NCI-H1048 (cell line): ENCODE measurements around the gene DDX41.

Experiments used
- DNase-seq: peaks from one replicate; lab custom pipeline; 2025; lab: John Stamatoyannopoulos, UW

The DDX41 gene

DNA sequence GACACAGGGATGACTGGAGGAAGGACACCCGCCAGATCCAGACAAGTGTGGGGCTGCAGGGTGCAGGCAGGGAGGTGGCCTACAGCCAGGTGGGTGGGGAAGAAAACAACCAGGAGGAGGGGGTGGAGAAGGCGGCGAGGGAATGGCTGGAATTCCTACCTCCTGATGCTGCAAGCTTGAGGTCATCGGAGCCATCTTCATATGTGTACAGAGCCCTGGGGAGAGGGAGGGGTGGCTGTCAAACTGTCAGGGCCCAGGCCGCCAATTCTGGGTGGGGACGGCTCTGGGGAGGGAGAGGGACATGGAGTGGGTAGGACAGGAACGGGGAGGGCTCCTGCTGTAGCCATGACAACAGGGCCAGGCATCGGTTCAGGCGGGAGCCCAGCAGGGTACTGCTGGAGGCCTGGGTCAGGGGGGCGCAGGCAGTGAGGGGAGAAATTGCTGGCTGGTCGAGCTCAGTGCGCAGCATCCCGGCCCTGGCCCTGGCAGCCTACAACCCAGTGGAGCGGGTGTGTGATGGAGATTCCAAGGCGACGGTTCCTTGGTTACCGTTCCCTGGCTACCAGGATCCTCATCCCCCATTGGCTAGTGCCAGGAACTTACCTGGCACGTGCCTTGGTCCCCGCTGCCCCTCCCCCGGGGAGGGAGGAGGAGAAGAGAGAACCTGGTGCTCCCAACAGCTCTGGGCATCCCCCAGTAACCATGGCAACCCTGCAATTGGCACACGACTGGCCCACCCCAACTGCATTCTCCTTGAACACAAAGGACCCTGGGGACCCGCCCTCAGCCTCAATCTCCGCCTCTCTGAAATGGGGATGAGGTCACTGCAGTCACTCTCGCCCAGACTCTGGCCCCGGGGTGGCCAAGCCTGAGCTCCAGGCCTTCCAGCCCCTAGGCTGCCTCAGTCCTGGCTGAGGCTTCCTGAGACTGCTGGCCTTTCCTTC is 47.8 kb downstream of the DDX41 start:
- no peak for DNase-seq

DNA sequence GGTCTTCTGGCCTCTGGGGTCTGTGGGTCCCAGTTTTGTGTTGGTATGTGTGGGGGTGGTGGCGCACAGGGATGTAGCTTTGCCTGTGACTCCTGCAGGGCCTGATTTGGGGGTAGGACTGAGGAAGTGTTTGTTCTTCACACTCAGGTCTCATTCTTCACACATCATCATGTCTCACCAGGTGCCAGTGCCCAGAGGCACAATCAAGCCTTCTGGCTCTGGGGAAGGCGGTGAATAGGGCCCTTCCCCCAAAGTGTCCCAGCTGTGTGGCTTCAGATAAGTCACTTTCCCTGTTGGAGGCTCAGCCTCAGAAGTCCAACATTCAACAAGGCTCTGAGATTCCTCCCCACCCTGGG is 48.5 kb downstream of the DDX41 start:
- no peak for DNase-seq

GRCh38 chr5:177467436-177467835 is 49.3 kb downstream of the DDX41 start:
- DNase-seq = no peak

GRCh38 chr5:177466861-177467260 is 49.9 kb downstream of the DDX41 start:
- no peak for DNase-seq

DNA sequence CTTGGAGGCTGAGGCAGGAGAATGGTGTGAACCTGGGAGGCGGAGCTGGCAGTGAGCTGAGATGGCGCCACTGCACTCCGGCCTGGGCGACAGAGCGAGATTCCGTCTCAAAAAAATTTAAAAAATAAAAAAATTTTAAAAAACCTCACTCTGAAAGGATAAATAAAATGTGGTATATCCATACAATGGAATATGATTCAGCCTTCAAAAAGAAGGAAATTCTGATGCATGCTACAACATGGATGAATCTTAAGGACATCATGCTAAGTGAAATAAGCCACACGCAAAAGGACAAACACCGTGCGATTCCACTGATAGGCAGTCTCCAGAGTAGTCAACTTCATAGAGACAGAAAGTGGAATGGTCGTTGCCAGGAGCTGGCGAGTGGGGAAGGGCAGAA is 51.7 kb downstream of the DDX41 start:
- no peak for DNase-seq

GRCh38 chr5:177462021-177462670 is 54.6 kb downstream of the DDX41 start:
- DNase-seq = no peak
